OCI-LY1 (cell line): ENCODE results near the gene KCTD5.
"Not testable (repeated sequence)": the region's sequence is repeated elsewhere in the genome, so short reads cannot be mapped to it uniquely, and the experiment has no call there.

ENCODE experiments used
- H2AFZ ChIP-seq: fragments of 200-600 bp; sonication (generic), shearing (Covaris generic); 2 replicates; pipeline ENCODE4 v1.6.0; 2014; ENCODE audit warnings: antibody characterized with exemption, mild to moderate bottlenecking, low read length
- H3F3A ChIP-seq: fragments of 200-600 bp; sonication (generic), shearing (Covaris generic); 2 replicates; pipeline ENCODE4 v1.6.0; 2014; ENCODE audit warnings: mild to moderate bottlenecking, antibody characterized with exemption, low read length, moderate library complexity; ENCODE audit not compliant: insufficient read depth
- H3K27ac ChIP-seq: fragments of 200-600 bp; sonication (generic); 2 replicates; pipeline ENCODE4 v1.5.1; 2014; ENCODE audit warnings: low read length, mixed run types, mild to moderate bottlenecking, low read depth; ENCODE audit not compliant: poor library complexity, severe bottlenecking
- H3K27me3 ChIP-seq: fragments of 200-600 bp; sonication (generic); 2 replicates; pipeline ENCODE4 v1.6.0; 2014; ENCODE audit warnings: antibody characterized with exemption, mild to moderate bottlenecking, low read length, moderate library complexity; ENCODE audit not compliant: insufficient read depth
- H3K36me3 ChIP-seq: fragments of 200-600 bp; sonication (generic); 2 replicates; pipeline ENCODE4 v1.6.1; 2014; ENCODE audit warnings: mild to moderate bottlenecking, antibody characterized with exemption, low read length, moderate library complexity, mixed read lengths; ENCODE audit not compliant: insufficient read depth
- H3K4me1 ChIP-seq: fragments of 200-600 bp; sonication (generic); 2 replicates; pipeline ENCODE4 v1.5.1; 2014; ENCODE audit warnings: mild to moderate bottlenecking, low read length, moderate library complexity; ENCODE audit not compliant: insufficient read depth, severe bottlenecking
- H3K4me2 ChIP-seq: fragments of 200-600 bp; sonication (generic), shearing (Covaris generic); 2 replicates; pipeline ENCODE4 v1.6.1; 2014; ENCODE audit warnings: low read length
- H3K4me3 ChIP-seq: fragments of 200-600 bp; sonication (generic); 2 replicates; pipeline ENCODE4 v1.5.1; 2014; ENCODE audit warnings: low read length, low read depth, mild to moderate bottlenecking, mixed read lengths; ENCODE audit not compliant: poor library complexity, severe bottlenecking
- H3K79me2 ChIP-seq: fragments of 200-600 bp; shearing (Covaris generic); 2 replicates; pipeline ENCODE4 v1.6.1; 2016; ENCODE audit warnings: mixed run types, low read length, mixed read lengths; ENCODE audit not compliant: insufficient read depth
- H3K9ac ChIP-seq: fragments of 200-600 bp; sonication (generic), shearing (Covaris generic); 2 replicates; pipeline ENCODE4 v1.6.1; 2014; ENCODE audit warnings: mild to moderate bottlenecking, low read length, mixed read lengths
- H3K9me2 ChIP-seq: fragments of 200-600 bp; sonication (generic), shearing (Covaris generic); 2 replicates; pipeline ENCODE4 v1.6.1; 2014; ENCODE audit warnings: low read depth, mild to moderate bottlenecking, low read length, mixed read lengths
- H3K9me3 ChIP-seq: fragments of 200-600 bp; shearing (Covaris generic); 2 replicates; pipeline ENCODE4 v1.6.1; 2014; ENCODE audit warnings: low read length, mixed read lengths
- H4K20me1 ChIP-seq: fragments of 200-600 bp; sonication (generic), shearing (Covaris generic); 2 replicates; pipeline ENCODE4 v1.6.0; 2016; ENCODE audit warnings: mild to moderate bottlenecking, low read length; ENCODE audit not compliant: insufficient read depth
- TF ChIP-seq, protein P1 (sequence below): fragments of 200-600 bp; sonication (generic), shearing (Covaris generic); IDR thresholded peaks from 2 replicates; pipeline ENCODE4 v1.5.1; 2017; ENCODE audit warnings: mild to moderate bottlenecking, antibody characterized with exemption, low read length, moderate library complexity, mixed read lengths

The KCTD5 gene

DNA sequence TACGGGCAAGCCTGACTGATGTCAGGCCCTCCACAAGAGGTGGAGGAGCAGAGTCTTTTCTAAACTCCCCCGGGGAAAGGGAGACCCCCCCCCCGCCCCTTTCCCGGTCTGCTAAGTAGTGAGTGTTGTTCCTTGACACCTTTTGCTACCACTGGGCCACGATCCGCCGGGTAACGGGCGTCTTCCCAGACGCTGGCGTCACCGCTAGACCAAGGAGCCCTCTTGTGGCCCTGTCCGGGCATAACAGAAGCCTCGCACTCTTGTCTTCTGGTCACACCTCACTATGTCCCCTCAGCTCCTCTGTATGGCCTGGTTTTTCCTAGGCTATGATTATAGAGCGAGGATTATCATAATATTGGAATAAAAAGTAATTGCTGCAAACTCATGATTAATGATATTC lies 12.3 kb upstream of the KCTD5 start:
- peaks cover 19% of the 10 kb centered on the region for H3K4me1 ChIP-seq
- TF ChIP-seq, protein P1, sequence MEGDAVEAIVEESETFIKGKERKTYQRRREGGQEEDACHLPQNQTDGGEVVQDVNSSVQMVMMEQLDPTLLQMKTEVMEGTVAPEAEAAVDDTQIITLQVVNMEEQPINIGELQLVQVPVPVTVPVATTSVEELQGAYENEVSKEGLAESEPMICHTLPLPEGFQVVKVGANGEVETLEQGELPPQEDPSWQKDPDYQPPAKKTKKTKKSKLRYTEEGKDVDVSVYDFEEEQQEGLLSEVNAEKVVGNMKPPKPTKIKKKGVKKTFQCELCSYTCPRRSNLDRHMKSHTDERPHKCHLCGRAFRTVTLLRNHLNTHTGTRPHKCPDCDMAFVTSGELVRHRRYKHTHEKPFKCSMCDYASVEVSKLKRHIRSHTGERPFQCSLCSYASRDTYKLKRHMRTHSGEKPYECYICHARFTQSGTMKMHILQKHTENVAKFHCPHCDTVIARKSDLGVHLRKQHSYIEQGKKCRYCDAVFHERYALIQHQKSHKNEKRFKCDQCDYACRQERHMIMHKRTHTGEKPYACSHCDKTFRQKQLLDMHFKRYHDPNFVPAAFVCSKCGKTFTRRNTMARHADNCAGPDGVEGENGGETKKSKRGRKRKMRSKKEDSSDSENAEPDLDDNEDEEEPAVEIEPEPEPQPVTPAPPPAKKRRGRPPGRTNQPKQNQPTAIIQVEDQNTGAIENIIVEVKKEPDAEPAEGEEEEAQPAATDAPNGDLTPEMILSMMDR: peak; percentile 51
- H3K9me3 ChIP-seq, H3K27ac ChIP-seq, H3K4me3 ChIP-seq, H2AFZ ChIP-seq, H3K9ac ChIP-seq, H3K79me2 ChIP-seq, H3K36me3 ChIP-seq, H3K27me3 ChIP-seq, H4K20me1 ChIP-seq, H3K9me2 ChIP-seq, H3F3A ChIP-seq: not testable (repeated sequence)
- peak overlapping the region; percentile 44 for H3K4me2 ChIP-seq

DNA sequence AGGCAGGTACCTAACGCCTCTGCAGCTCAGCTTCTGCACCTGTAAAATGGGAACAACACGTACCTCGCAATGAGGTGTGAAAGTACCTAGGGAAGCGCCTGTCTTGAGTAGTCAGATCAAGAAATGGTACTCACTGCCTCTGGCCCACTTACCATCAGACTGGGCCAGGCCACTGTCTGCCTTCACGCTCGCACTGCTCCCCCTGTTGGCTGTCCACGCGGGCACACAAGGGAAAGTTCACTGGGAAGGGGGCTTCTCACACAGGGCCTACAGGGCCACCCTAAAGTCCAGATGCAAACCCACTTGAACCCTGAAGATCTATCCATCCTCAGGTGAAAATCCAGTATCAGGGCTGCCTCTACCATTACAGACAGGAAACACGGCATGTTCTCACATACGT lies 11.1 kb upstream of the KCTD5 start:
- TF ChIP-seq, protein P1: peak; percentile 43; the same call in 1 of the 2 replicates
- Histone ChIP-seq H3K4me2 (peak overlapping the region; percentile 80; the same call in 1 of the 2 replicates), H3K4me1 (peaks cover 19% of the 10 kb centered on the region), H3K4me3 (peak overlapping the region; percentile 62)
- not testable (repeated sequence) for H3F3A ChIP-seq, H3K9me3 ChIP-seq, H3K36me3 ChIP-seq, H3K9ac ChIP-seq, H3K27ac ChIP-seq, H2AFZ ChIP-seq, H3K79me2 ChIP-seq, H4K20me1 ChIP-seq, H3K27me3 ChIP-seq, H3K9me2 ChIP-seq

DNA sequence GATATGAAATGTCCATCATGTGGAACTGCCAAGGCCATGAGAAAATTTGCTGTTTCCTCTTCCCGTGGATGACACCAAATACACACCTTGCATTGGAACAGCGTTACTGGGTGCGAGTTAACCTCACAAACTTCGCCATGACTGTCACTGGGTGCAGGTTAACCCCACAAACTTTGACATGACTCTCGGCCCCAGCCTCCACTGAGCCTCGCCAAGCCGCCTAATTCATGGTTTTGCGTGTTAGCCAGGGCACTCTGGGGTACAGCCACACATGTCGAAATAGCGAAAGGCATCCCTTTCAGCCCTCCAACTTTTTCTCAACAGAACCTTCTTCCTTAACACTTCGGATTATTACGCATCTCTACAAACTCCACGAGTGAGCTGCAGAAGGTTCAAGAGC lies 10.6 kb upstream of the KCTD5 start:
- TF ChIP-seq, protein P1: no peak
- Histone ChIP-seq H3K9ac (no peak overlapping the region), H3K4me3 (peak overlapping the region; percentile 62)

More for the DNA sequence above, 10.6 kb upstream of the KCTD5 start:
- no peak overlapping the region for H3K27ac ChIP-seq
- H3K79me2 ChIP-seq: no peaks in the 10 kb centered on the region
- H3K4me2 ChIP-seq: peak overlapping the region; percentile 80
- 0 out of 2 replicates have a peak, but pooled peaks cover 4% of the 10 kb centered on the region for H3K36me3 ChIP-seq
- H4K20me1 ChIP-seq: no peaks in the 10 kb centered on the region
- no peaks in the 10 kb centered on the region for H3K9me2 ChIP-seq
- no peak overlapping the region for H2AFZ ChIP-seq
- H3K27me3 ChIP-seq: no peaks in the 10 kb centered on the region
- no peaks in the 10 kb centered on the region for H3F3A ChIP-seq
- no peaks in the 10 kb centered on the region for H3K9me3 ChIP-seq
- peaks cover 19% of the 10 kb centered on the region for H3K4me1 ChIP-seq
